Measurements from ENCODE around the gene CEMIP.

GRCh38 chr15:80828796-80829195, 49.6 kb downstream of the CEMIP start:
- TF ChIP-seq POLR2A (IDR thresholded peaks at IDR 0.05) (no peak), CTCF (IDR thresholded peaks at IDR 0.05) (no peak), EP300 (IDR thresholded peaks at IDR 0.05) (no peak)
